A673 (cell line): ENCODE measurements around the gene EEF1G.

Source experiments
- EZH2 ChIP-seq: fragments of 200-600 bp; sonication (generic); IDR thresholded peaks from 2 replicates; pipeline ENCODE4 v1.6.1; 2017; ENCODE audit warnings: borderline replicate concordance, low read depth, mild to moderate bottlenecking, mixed read lengths, antibody characterized with exemption, low read length; ENCODE audit not compliant: poor library complexity, severe bottlenecking
- TF ChIP-seq, protein P1 (sequence below): fragments of 300-800, 200-600 bp; sonication (generic); conservative IDR thresholded peaks from 2 replicates; pipeline ENCODE4 v1.5.1; 2017; ENCODE audit warnings: low read depth, mild to moderate bottlenecking, antibody characterized with exemption, low read length, moderate library complexity, mixed read lengths

DNA sequence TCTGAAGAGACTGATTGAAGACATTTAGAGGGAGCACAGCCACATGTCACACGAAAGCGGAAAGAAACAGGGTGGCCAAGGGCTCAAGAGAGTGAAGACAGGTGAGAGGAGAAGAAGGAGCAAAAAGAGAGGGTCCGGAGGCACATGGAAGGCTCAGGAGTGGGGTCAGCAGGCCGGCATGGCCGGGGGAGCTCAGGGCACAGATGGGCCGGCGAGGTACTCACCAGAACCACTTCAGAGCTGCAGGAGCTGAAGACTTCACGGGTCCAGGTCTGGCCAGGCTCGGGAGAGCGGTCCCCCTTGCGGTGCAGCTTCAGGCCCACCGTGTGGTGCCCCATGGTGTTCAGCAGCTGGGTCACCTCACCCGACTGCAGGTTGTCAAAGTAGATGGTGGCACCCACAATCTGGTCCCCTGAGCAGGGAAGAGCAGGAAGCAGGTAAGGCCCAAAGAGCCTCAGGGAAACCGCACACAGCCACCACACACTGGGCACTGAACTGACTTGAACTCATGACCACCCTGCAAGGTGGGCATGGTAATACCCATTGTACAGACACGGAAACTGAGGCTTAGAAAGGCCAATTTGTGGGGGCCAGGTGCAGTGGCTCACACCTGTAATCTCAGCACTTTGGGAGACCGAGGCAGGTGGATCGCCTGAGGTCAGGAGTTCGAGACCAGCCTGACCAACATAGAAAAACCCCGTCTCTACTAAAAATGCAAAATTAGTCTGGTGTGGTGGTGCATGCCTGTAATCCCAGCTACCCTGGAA, 38.7 kb downstream of the EEF1G start:
- TF ChIP-seq, protein P1, sequence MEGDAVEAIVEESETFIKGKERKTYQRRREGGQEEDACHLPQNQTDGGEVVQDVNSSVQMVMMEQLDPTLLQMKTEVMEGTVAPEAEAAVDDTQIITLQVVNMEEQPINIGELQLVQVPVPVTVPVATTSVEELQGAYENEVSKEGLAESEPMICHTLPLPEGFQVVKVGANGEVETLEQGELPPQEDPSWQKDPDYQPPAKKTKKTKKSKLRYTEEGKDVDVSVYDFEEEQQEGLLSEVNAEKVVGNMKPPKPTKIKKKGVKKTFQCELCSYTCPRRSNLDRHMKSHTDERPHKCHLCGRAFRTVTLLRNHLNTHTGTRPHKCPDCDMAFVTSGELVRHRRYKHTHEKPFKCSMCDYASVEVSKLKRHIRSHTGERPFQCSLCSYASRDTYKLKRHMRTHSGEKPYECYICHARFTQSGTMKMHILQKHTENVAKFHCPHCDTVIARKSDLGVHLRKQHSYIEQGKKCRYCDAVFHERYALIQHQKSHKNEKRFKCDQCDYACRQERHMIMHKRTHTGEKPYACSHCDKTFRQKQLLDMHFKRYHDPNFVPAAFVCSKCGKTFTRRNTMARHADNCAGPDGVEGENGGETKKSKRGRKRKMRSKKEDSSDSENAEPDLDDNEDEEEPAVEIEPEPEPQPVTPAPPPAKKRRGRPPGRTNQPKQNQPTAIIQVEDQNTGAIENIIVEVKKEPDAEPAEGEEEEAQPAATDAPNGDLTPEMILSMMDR = no peak
- TF ChIP-seq EZH2 = no peak
